HFFc6 (cell line): Measurements from ENCODE around the gene POLR1E. TPM values are rescaled to one million over a fixed set of nuclear protein-coding genes. Genes with fewer than 3 reads are reported as not detected.
A peak's percentile ranks its signal among the peaks of the same experiment; 100 is the strongest.

ENCODE experiments used
- DNase-seq: peaks from one replicate; pipeline ENCODE4 v3.0.0-alpha.2; 2018
- H3K27ac Mint-ChIP-seq: 2 replicates; pipeline ENCODE4 v1.8.0; 2020; ENCODE audit warnings: mild to moderate bottlenecking, mixed read lengths
- H3K27me3 Mint-ChIP-seq: 2 replicates; pipeline ENCODE4 v1.8.0; 2021; ENCODE audit warnings: mild to moderate bottlenecking, moderate library complexity, mixed read lengths; ENCODE audit not compliant: insufficient read depth
- H3K36me3 Mint-ChIP-seq: 2 replicates; pipeline ENCODE4 v1.8.0; 2021; ENCODE audit warnings: low read depth, mixed read lengths
- H3K4me1 Mint-ChIP-seq: 2 replicates; pipeline ENCODE4 v1.8.0; 2020; ENCODE audit warnings: low read depth, mixed read lengths
- H3K4me3 Mint-ChIP-seq: 2 replicates; pipeline ENCODE4 v1.8.0; 2020; ENCODE audit warnings: mild to moderate bottlenecking, moderate library complexity, mixed read lengths
- H3K9me3 Mint-ChIP-seq: 2 replicates; pipeline ENCODE4 v1.8.0; 2020; ENCODE audit warnings: mild to moderate bottlenecking, mixed read lengths
- CTCF ChIP-seq: fragments of 200-600 bp; sonication (generic); IDR thresholded peaks from 2 replicates; pipeline ENCODE4 v1.5.0; 2021; ENCODE audit warnings: antibody characterized with exemption, mild to moderate bottlenecking
- total RNA-seq, 6 experiments: library from RNA; stranded (reverse); fragmentation: NEBNext Ultra II Directional; extraction: Animal tissue kit (Norgen Biotek cat#: 25700); gene quantifications; 2 replicates in 1 of 6; 3 replicates in 5 of 6; pipeline ENCODE4 v1.2.3, GENCODE V29; 2021

Gene POLR1E
- total RNA-seq, 6 experiments from 2014 or later: 31.0 to 38.5 (median 33.7) TPM

GRCh38 chr9:37446401-37446800, 39.3 kb upstream of the POLR1E start:
- no peak overlapping the region for H3K4me3 Mint-ChIP-seq
- H3K27me3 Mint-ChIP-seq: no peaks in the 10 kb centered on the region; the same call in none of the 2 replicates
- peaks cover 33% of the 10 kb centered on the region for H3K4me1 Mint-ChIP-seq
- no peak for DNase-seq
- peaks cover 30% of the 10 kb centered on the region for H3K36me3 Mint-ChIP-seq
- H3K27ac Mint-ChIP-seq: peak overlapping the region; percentile 75; the same call in 1 of the 2 replicates
- no peak for TF ChIP-seq CTCF
- no peaks in the 10 kb centered on the region for H3K9me3 Mint-ChIP-seq

- Mint-ChIP-seq H3K9me3 (no peaks in the 10 kb centered on the region), H3K27me3 (no peaks in the 10 kb centered on the region; the same call in none of the 2 replicates), H3K27ac (peak overlapping the region; percentile 75; the same call in 1 of the 2 replicates), H3K4me1 (peaks cover 40% of the 10 kb centered on the region), H3K4me3 (no peak overlapping the region), H3K36me3 (peaks cover 23% of the 10 kb centered on the region)
- no peak for TF ChIP-seq CTCF
- DNase-seq: no peak
These were observed 38.6 kb upstream of the POLR1E start for GRCh38 chr9:37447111-37447510.

GRCh38 chr9:37449862-37450632, 35.7 kb upstream of the POLR1E start:
- DNase-seq: no peak
- peaks cover 44% of the 10 kb centered on the region for H3K4me1 Mint-ChIP-seq
- H3K9me3 Mint-ChIP-seq: no peaks in the 10 kb centered on the region
- no peak overlapping the region for H3K4me3 Mint-ChIP-seq
- peaks cover 18% of the 10 kb centered on the region for H3K36me3 Mint-ChIP-seq
- H3K27me3 Mint-ChIP-seq: peaks cover 2% of the 10 kb centered on the region
- H3K27ac Mint-ChIP-seq: no peak overlapping the region
- TF ChIP-seq CTCF: no peak

- peaks cover 18% of the 10 kb centered on the region for H3K36me3 Mint-ChIP-seq
- peaks cover 52% of the 10 kb centered on the region for H3K4me1 Mint-ChIP-seq
- no peaks in the 10 kb centered on the region for H3K9me3 Mint-ChIP-seq
- no peak for DNase-seq
- peaks cover 2% of the 10 kb centered on the region for H3K27me3 Mint-ChIP-seq
- H3K4me3 Mint-ChIP-seq: no peak overlapping the region
- no peak for TF ChIP-seq CTCF
- H3K27ac Mint-ChIP-seq: no peak overlapping the region
These were observed 34.1 kb upstream of the POLR1E start for GRCh38 chr9:37451628-37452027.

GRCh38 chr9:37452611-37453010, 33.1 kb upstream of the POLR1E start:
- Mint-ChIP-seq H3K4me3 (no peak overlapping the region), H3K27ac (peak overlapping the region; percentile 2; the same call in 1 of the 2 replicates), H3K36me3 (peaks cover 13% of the 10 kb centered on the region)

More at GRCh38 chr9:37452611-37453010, 33.1 kb upstream of the POLR1E start:
- TF ChIP-seq CTCF: no peak
- Mint-ChIP-seq H3K4me1 (peaks cover 53% of the 10 kb centered on the region), H3K9me3 (no peaks in the 10 kb centered on the region), H3K27me3 (peaks cover 2% of the 10 kb centered on the region)
- DNase-seq: no peak
